Spleen (tissue), 7 donors: ENCODE results near the gene RABL6.

Experiments used
- POLR2A ChIP-seq, 3 donors: fragments of 450-650 bp; IDR thresholded peaks; one replicate each; pipeline ENCODE4 v1.5.1; 2017; ENCODE audit warnings: antibody characterized with exemption in 3 of 3, mild to moderate bottlenecking in 1 of 3
- POLR2AphosphoS5 ChIP-seq, 3 donors: sonication (generic); formaldehyde crosslinking; IDR thresholded peaks; one replicate each; pipeline ENCODE4 v1.5.1; 2017; ENCODE audit warnings: antibody characterized with exemption in 3 of 3
- TF ChIP-seq, protein P1 (sequence below), 11 experiments: fragments of 200-600 bp in 7 of 11; fragments of 450-650 bp in 4 of 11; sonication (generic) in 4 of 11; IDR thresholded peaks in 8 of 11; conservative IDR thresholded peaks in 3 of 11; 1 replicate in 7 of 11; 2 replicates in 4 of 11; pipeline versions ENCODE4 v1.4.0 to v1.8.0; 2016 to 2021; ENCODE audit warnings: antibody characterized with exemption in 11 of 11, inconsistent platforms in 4 of 11, mild to moderate bottlenecking in 1 of 11
- donor health status: DM: no; HTN: no; CAD: no; lungs with moderate emphysema.
- donor health status: DM: no; HTN: no; CAD: no.
- donor health status: DM: no; HTN: no; CAD: no.

DNA sequence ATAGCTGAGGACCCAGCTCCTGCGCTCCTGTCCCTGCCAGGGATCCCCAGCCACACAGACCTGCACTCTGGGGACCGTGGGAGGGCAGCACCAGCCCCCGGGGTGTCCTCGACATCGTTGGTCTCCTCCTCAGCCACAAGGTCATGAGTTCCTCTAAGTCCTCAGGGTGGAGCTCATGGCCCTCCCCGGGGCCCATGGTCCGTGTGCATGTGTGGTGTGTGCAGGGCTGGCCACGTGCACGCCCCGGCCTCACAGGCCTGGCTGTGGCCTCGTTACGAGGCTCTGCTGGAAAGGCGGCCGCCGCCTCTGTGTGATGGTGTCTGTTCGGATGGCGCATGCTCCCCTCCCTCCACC, 18.4 kb downstream of the RABL6 start:
- TF ChIP-seq, protein P1, sequence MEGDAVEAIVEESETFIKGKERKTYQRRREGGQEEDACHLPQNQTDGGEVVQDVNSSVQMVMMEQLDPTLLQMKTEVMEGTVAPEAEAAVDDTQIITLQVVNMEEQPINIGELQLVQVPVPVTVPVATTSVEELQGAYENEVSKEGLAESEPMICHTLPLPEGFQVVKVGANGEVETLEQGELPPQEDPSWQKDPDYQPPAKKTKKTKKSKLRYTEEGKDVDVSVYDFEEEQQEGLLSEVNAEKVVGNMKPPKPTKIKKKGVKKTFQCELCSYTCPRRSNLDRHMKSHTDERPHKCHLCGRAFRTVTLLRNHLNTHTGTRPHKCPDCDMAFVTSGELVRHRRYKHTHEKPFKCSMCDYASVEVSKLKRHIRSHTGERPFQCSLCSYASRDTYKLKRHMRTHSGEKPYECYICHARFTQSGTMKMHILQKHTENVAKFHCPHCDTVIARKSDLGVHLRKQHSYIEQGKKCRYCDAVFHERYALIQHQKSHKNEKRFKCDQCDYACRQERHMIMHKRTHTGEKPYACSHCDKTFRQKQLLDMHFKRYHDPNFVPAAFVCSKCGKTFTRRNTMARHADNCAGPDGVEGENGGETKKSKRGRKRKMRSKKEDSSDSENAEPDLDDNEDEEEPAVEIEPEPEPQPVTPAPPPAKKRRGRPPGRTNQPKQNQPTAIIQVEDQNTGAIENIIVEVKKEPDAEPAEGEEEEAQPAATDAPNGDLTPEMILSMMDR (IDR thresholded peaks at IDR 0.05 in 8 of 11, conservative IDR thresholded peaks at IDR 0.05 in 3 of 11), result no peak
- peak in 1 of 3 donors; percentile 25 for TF ChIP-seq POLR2AphosphoS5 (IDR thresholded peaks at IDR 0.05)
- no peak for TF ChIP-seq POLR2A (IDR thresholded peaks at IDR 0.05)
